ENCODE results near the gene ARSA. TPM values are rescaled to one million over a fixed set of nuclear protein-coding genes. Genes with fewer than 3 reads are reported as not detected.

The ARSA gene
- polyA plus RNA-seq, 1 of the 3 experiments (the other 2 are of a cell fraction): 34.2 TPM

DNA sequence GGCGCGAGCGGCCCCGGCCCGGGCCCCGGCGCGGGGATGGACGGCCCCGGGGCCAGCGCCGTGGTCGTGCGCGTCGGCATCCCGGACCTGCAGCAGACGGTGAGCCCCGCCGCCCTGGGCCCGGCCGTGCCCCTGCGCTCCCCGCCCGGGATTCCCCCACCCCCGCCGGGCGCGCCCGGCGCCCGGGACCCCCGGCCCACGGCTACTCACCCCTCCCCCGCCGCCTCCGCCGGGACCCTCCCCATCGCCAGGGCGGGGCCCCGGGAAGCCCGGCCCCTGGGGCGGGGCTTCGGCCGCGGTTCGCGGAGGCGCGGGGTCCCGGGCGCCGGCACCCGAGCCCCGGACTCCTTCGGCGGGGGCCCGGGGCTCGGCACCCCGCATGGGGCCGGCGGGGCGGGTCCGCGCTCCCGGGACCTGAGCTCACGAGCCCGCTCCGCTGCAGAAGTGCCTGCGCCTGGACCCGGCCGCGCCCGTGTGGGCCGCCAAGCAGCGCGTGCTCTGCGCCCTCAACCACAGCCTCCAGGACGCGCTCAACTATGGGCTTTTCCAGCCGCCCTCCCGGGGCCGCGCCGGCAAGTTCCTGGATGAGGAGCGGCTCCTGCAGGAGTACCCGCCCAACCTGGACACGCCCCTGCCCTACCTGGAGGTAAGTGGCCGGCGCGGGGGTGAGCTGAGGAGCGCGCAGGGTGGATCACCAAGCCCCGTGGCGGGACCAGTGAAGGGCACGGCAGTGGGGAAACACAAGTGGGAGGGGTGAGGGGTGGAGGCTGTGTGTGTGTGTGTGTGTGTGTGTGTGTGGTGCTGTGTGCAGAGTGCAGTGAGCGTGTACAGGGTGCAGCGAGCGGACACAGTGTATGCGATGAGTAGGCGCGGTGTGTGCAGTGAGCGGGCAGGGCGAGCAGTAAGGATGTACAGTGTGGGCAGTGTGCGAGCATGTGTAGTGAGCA is 46.9 kb upstream of the ARSA start:
- Histone ChIP-seq H3K4me2 (peak overlapping the region; percentile 84), H3K4me3 (ENCODE audit: low read depth in 2 of 2, low read length in 1 of 2) (peak overlapping the region; percentile 44 to 60), H3K9me3 (no peaks in the 10 kb centered on the region), H4K20me1 (ENCODE audit: insufficient read depth) (no peaks in the 10 kb centered on the region), H3K9ac (peak overlapping the region; percentile 14; the same call in 1 of the 2 replicates), H3K79me2 (ENCODE audit: insufficient read depth) (no peaks in the 10 kb centered on the region), H3K27me3 (ENCODE audit: insufficient read depth) (no peaks in the 10 kb centered on the region), H3K9me2 (no peaks in the 10 kb centered on the region), H3K36me3 (replicated peaks in 1 of 2; ENCODE audit: control insufficient read depth in 1 of 2, insufficient read depth in 2 of 2, low read length in 1 of 2) (no peaks in the 10 kb centered on the region), H3F3A (replicated peaks; ENCODE audit: insufficient read depth) (peaks cover 3% of the 10 kb centered on the region), H2AFZ (ENCODE audit: low read depth) (0 out of 2 replicates have a peak overlapping the region, but pooled peaks have one; percentile 63), H3K4me1 (ENCODE audit: control insufficient read depth in 1 of 2, insufficient read depth in 2 of 2, low read depth in 1 of 2, low read length in 1 of 2) (peaks cover 0 to 5% of the 10 kb centered on the region in 2 experiments; a peak in 1 of 4 replicates), H3K27ac (ENCODE audit: low read depth in 2 of 2, low read length in 1 of 2) (no peak overlapping the region)
- TF ChIP-seq TAF1 (IDR thresholded peaks at IDR 0.05; ENCODE audit: borderline replicate concordance, low read depth, low read length) (no peak), SMC3 (IDR thresholded peaks at IDR 0.05; ENCODE audit: low read depth, low read length) (no peak), RXRA (IDR thresholded peaks at IDR 0.05; ENCODE audit: borderline replicate concordance, low read depth) (no peak), FOXJ3 (CRISPR knock-in tag; IDR thresholded peaks at IDR 0.05) (no peak), GATA2 (CRISPR knock-in tag; IDR thresholded peaks at IDR 0.05) (no peak), POLR2AphosphoS5 (IDR thresholded peaks at IDR 0.05; ENCODE audit: low read depth, low read length) (no peak), RCOR1 (IDR thresholded peaks at IDR 0.05; ENCODE audit: low read length) (no peak), NFIC (IDR thresholded peaks at IDR 0.05; ENCODE audit: borderline replicate concordance) (no peak), NRF1 (IDR thresholded peaks at IDR 0.05; ENCODE audit: low read depth, low read length) (no peak)
- TF ChIP-seq, protein P1, sequence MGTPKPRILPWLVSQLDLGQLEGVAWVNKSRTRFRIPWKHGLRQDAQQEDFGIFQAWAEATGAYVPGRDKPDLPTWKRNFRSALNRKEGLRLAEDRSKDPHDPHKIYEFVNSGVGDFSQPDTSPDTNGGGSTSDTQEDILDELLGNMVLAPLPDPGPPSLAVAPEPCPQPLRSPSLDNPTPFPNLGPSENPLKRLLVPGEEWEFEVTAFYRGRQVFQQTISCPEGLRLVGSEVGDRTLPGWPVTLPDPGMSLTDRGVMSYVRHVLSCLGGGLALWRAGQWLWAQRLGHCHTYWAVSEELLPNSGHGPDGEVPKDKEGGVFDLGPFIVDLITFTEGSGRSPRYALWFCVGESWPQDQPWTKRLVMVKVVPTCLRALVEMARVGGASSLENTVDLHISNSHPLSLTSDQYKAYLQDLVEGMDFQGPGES (IDR thresholded peaks at IDR 0.05; ENCODE audit: low read depth, low read length): no peak
- TF ChIP-seq, protein P2, sequence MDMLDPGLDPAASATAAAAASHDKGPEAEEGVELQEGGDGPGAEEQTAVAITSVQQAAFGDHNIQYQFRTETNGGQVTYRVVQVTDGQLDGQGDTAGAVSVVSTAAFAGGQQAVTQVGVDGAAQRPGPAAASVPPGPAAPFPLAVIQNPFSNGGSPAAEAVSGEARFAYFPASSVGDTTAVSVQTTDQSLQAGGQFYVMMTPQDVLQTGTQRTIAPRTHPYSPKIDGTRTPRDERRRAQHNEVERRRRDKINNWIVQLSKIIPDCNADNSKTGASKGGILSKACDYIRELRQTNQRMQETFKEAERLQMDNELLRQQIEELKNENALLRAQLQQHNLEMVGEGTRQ (IDR thresholded peaks at IDR 0.05; ENCODE audit: borderline replicate concordance, low read depth, low read length): no peak
- TF ChIP-seq, protein P3, sequence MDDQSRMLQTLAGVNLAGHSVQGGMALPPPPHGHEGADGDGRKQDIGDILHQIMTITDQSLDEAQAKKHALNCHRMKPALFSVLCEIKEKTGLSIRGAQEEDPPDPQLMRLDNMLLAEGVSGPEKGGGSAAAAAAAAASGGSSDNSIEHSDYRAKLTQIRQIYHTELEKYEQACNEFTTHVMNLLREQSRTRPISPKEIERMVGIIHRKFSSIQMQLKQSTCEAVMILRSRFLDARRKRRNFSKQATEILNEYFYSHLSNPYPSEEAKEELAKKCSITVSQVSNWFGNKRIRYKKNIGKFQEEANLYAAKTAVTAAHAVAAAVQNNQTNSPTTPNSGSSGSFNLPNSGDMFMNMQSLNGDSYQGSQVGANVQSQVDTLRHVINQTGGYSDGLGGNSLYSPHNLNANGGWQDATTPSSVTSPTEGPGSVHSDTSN (IDR thresholded peaks at IDR 0.05): no peak
- TF ChIP-seq, protein P4, sequence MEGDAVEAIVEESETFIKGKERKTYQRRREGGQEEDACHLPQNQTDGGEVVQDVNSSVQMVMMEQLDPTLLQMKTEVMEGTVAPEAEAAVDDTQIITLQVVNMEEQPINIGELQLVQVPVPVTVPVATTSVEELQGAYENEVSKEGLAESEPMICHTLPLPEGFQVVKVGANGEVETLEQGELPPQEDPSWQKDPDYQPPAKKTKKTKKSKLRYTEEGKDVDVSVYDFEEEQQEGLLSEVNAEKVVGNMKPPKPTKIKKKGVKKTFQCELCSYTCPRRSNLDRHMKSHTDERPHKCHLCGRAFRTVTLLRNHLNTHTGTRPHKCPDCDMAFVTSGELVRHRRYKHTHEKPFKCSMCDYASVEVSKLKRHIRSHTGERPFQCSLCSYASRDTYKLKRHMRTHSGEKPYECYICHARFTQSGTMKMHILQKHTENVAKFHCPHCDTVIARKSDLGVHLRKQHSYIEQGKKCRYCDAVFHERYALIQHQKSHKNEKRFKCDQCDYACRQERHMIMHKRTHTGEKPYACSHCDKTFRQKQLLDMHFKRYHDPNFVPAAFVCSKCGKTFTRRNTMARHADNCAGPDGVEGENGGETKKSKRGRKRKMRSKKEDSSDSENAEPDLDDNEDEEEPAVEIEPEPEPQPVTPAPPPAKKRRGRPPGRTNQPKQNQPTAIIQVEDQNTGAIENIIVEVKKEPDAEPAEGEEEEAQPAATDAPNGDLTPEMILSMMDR (IDR thresholded peaks at IDR 0.05): no peak
- WGBS (ENCODE audit: low lambda C conversion rate): 29% methylated on average over 26 of the region's 105 CpGs
- ChIA-PET POLR2A (no interaction called here), CTCF (no interaction called here)
- DNase-seq: peak; percentile 97
